Measurements from ENCODE around the gene NYAP2.

GRCh38 chr2:225574582-225575138 lies 175.2 kb downstream of the NYAP2 start:
- TF ChIP-seq GATA2 (IDR thresholded peaks at IDR 0.05; ENCODE audit: low read depth, low read length) = no peak
- TF ChIP-seq GATA3 (IDR thresholded peaks at IDR 0.05; ENCODE audit: low read depth, low read length) = no peak
